HepG2 (cell line): ENCODE data around the gene ATG4B. TPM values are rescaled to one million over a fixed set of nuclear protein-coding genes. Genes with fewer than 3 reads are reported as not detected.

Source experiments
- ARNTL ChIP-seq: sonication (generic); formaldehyde crosslinking; IDR thresholded peaks from 2 replicates; pipeline ENCODE4 v1.4.0; 2020; ENCODE audit warnings: mild to moderate bottlenecking, missing genetic modification reagents
- CHD4 ChIP-seq: fragments of 200-600 bp; sonication (generic); IDR thresholded peaks from 2 replicates; pipeline ENCODE4 v1.7.0; 2017; ENCODE audit warnings: mild to moderate bottlenecking, low read length, borderline replicate concordance
- ETV5 ChIP-seq: IDR thresholded peaks from 2 replicates; pipeline ENCODE4 v1.6.1; 2018; ENCODE audit warnings: missing biosample characterization, missing genetic modification reagents, inconsistent platforms, borderline replicate concordance
- HCFC1 ChIP-seq: fragments of 150-350 bp; IDR thresholded peaks from 2 replicates; pipeline ENCODE4 v1.6.1; 2014; ENCODE audit warnings: low read depth, low read length
- HNF4A ChIP-seq: sonication (generic); formaldehyde crosslinking; IDR thresholded peaks from 2 replicates; pipeline ENCODE4 v1.4.0; 2020; ENCODE audit warnings: missing genetic modification reagents
- MLLT10 ChIP-seq: sonication (generic); formaldehyde crosslinking; IDR thresholded peaks from 2 replicates; pipeline ENCODE4 v1.4.0; 2020; ENCODE audit warnings: missing genetic modification reagents
- YEATS2 ChIP-seq: sonication (generic); formaldehyde crosslinking; IDR thresholded peaks from 2 replicates; pipeline ENCODE4 v1.4.0; 2020; ENCODE audit warnings: missing genetic modification reagents, borderline replicate concordance
- ZNF3 ChIP-seq: IDR thresholded peaks from 2 replicates; pipeline ENCODE4 v1.7.0; 2017; ENCODE audit warnings: inconsistent platforms
- ZNF331 ChIP-seq: sonication (generic); formaldehyde crosslinking; IDR thresholded peaks from 2 replicates; pipeline ENCODE4 v1.4.0; 2020; ENCODE audit warnings: missing genetic modification reagents
- ZNF34 ChIP-seq: sonication (generic); formaldehyde crosslinking; IDR thresholded peaks from 2 replicates; pipeline ENCODE4 v1.4.0; 2020; ENCODE audit warnings: mild to moderate bottlenecking, missing genetic modification reagents, borderline replicate concordance
- ZNF619 ChIP-seq: sonication (generic); formaldehyde crosslinking; IDR thresholded peaks from 2 replicates; pipeline ENCODE4 v1.4.0; 2020; ENCODE audit warnings: mild to moderate bottlenecking, missing genetic modification reagents
- ZNF788 ChIP-seq: sonication (generic); formaldehyde crosslinking; IDR thresholded peaks from 2 replicates; pipeline ENCODE4 v1.5.0; 2020; ENCODE audit warnings: mild to moderate bottlenecking, missing genetic modification reagents, borderline replicate concordance
- polyA plus RNA-seq, 8 experiments: library from polyadenylated mRNA; depleted of rRNA in 3 of 8; stranded (reverse) in 7 of 8; unstranded in 1 of 8; fragments of >200 nt; fragmentation: Illumina TruSeq in 4 of 8; extraction: Trizol in 4 of 8; gene quantifications; 2 replicates each; pipeline versions ENCODE4 v1.2.1 to v1.2.3, GENCODE V29; 2011 to 2016; ENCODE audit warnings: low read depth in 4 of 8, missing spikeins in 1 of 8, mixed read lengths in 1 of 8; ENCODE audit not compliant: insufficient read depth in 1 of 8
- total RNA-seq, 5 experiments: library from RNA; depleted of rRNA; stranded (reverse); fragments of >200 nt; fragmentation: Illumina TruSeq; extraction: Trizol; gene quantifications; 2 replicates each; pipeline ENCODE4 v1.2.3, GENCODE V29; 2016; ENCODE audit warnings: low read depth in 1 of 5
- TF ChIP-seq, protein P1 (sequence below): sonication (generic); formaldehyde crosslinking; IDR thresholded peaks from 2 replicates; pipeline ENCODE4 v1.4.0; 2020; ENCODE audit warnings: mild to moderate bottlenecking, missing genetic modification reagents
- TF ChIP-seq, protein P2 (sequence below): sonication (generic); formaldehyde crosslinking; IDR thresholded peaks from 2 replicates; pipeline ENCODE4 v1.5.0; 2020; ENCODE audit warnings: missing genetic modification reagents
- TF ChIP-seq, protein P3 (sequence below): sonication (generic); formaldehyde crosslinking; IDR thresholded peaks from 2 replicates; pipeline ENCODE4 v1.4.0; 2020; ENCODE audit warnings: low read depth, mild to moderate bottlenecking, missing genetic modification reagents
- TF ChIP-seq, protein P4 (sequence below): sonication (generic); formaldehyde crosslinking; IDR thresholded peaks from 2 replicates; pipeline ENCODE4 v1.5.1; 2020; ENCODE audit warnings: missing genetic modification reagents, mild to moderate bottlenecking, borderline replicate concordance
- TF ChIP-seq, protein P5 (sequence below): sonication (generic); formaldehyde crosslinking; IDR thresholded peaks from 2 replicates; pipeline ENCODE4 v1.4.0; 2020; ENCODE audit warnings: missing genetic modification reagents
- TF ChIP-seq, protein P6 (sequence below): fragments of 450-650 bp; IDR thresholded peaks from 2 replicates; pipeline ENCODE4 v1.6.1; 2017

ATG4B gene
- total and polyA plus RNA-seq, 2 of the 13 experiments (the other 11 are each of a cell fraction or from before 2014, with no cell fraction given) = 95.5 to 239 TPM

DNA sequence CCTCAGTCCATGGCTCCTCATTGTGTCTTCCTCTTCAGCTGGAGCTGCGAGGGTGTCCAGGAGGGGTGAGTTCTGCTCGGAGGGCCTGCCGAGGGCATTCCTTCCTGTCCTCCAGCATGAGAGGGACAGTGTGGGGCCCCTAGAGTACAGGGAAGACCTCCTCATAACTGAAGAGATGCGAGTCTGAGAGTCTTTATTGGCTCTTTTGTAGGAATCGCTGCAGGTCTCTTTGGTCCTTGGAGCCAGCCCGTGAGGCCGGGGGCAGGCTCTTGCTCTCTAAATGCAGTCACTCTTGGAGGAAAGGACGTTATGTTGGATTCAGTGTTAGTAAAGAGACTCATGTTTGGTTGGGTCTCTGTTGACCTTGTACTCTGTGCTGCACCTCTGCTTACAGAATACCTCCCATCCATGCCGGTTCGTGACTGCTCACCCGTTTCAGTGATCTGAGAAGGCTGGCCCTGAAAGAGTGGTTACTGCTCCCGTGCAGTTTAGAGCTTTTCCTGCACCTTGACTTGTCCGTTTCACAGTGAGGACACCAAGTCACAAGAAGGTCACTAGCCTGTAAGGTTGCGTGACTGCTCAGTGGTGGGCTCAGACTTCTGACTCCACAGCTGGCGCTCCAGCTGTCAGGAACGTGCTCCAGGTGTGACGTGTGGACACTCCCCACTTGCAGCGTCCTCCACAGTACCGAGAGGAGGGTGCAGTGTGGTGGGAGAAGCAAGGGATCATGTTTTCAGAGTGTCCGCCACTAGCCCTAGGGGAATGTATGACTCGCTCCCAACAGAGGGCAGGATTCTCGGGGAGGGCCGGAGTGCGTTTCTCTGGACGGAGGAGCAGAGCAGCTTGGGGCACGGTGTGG lies 7.8 kb downstream of the ATG4B start (continued):
- TF ChIP-seq, protein P1, sequence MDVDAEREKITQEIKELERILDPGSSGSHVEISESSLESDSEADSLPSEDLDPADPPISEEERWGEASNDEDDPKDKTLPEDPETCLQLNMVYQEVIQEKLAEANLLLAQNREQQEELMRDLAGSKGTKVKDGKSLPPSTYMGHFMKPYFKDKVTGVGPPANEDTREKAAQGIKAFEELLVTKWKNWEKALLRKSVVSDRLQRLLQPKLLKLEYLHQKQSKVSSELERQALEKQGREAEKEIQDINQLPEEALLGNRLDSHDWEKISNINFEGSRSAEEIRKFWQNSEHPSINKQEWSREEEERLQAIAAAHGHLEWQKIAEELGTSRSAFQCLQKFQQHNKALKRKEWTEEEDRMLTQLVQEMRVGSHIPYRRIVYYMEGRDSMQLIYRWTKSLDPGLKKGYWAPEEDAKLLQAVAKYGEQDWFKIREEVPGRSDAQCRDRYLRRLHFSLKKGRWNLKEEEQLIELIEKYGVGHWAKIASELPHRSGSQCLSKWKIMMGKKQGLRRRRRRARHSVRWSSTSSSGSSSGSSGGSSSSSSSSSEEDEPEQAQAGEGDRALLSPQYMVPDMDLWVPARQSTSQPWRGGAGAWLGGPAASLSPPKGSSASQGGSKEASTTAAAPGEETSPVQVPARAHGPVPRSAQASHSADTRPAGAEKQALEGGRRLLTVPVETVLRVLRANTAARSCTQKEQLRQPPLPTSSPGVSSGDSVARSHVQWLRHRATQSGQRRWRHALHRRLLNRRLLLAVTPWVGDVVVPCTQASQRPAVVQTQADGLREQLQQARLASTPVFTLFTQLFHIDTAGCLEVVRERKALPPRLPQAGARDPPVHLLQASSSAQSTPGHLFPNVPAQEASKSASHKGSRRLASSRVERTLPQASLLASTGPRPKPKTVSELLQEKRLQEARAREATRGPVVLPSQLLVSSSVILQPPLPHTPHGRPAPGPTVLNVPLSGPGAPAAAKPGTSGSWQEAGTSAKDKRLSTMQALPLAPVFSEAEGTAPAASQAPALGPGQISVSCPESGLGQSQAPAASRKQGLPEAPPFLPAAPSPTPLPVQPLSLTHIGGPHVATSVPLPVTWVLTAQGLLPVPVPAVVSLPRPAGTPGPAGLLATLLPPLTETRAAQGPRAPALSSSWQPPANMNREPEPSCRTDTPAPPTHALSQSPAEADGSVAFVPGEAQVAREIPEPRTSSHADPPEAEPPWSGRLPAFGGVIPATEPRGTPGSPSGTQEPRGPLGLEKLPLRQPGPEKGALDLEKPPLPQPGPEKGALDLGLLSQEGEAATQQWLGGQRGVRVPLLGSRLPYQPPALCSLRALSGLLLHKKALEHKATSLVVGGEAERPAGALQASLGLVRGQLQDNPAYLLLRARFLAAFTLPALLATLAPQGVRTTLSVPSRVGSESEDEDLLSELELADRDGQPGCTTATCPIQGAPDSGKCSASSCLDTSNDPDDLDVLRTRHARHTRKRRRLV (CRISPR knock-in tag) = peak; percentile 38; the same call in 1 of the 2 replicates
- TF ChIP-seq HCFC1 (no peak), ARNTL (CRISPR knock-in tag) (peak; percentile 49; the same call in 1 of the 2 replicates), HNF4A (CRISPR knock-in tag) (peak; percentile 91), YEATS2 (CRISPR knock-in tag) (peak; percentile 62; the same call in 1 of the 2 replicates), ETV5 (CRISPR knock-in tag) (peak; percentile 41; the same call in 1 of the 2 replicates), ZNF619 (no peak), MLLT10 (no peak), ZNF331 (CRISPR knock-in tag) (peak; percentile 54), ZNF34 (CRISPR knock-in tag) (0 out of 2 replicates have a peak, but pooled peaks have one; percentile 14), ZNF788 (CRISPR knock-in tag) (no peak; the same call in 1 of the 2 replicates), CHD4 (no peak), ZNF3 (CRISPR knock-in tag) (peak; percentile 80)
- TF ChIP-seq, protein P2, sequence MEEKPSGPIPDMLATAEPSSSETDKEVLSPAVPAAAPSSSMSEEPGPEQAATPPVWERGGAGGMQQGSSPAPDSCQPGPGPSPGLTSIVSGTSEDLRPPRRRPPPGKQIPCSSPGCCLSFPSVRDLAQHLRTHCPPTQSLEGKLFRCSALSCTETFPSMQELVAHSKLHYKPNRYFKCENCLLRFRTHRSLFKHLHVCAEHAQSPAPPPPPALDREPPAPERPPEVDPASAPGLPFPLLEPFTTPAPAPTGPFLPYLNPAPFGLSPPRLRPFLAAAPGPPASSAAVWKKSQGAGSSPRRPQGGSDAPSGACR = peak; percentile 97
- TF ChIP-seq, protein P3, sequence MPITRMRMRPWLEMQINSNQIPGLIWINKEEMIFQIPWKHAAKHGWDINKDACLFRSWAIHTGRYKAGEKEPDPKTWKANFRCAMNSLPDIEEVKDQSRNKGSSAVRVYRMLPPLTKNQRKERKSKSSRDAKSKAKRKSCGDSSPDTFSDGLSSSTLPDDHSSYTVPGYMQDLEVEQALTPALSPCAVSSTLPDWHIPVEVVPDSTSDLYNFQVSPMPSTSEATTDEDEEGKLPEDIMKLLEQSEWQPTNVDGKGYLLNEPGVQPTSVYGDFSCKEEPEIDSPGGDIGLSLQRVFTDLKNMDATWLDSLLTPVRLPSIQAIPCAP (CRISPR knock-in tag) = no peak
- TF ChIP-seq, protein P4, sequence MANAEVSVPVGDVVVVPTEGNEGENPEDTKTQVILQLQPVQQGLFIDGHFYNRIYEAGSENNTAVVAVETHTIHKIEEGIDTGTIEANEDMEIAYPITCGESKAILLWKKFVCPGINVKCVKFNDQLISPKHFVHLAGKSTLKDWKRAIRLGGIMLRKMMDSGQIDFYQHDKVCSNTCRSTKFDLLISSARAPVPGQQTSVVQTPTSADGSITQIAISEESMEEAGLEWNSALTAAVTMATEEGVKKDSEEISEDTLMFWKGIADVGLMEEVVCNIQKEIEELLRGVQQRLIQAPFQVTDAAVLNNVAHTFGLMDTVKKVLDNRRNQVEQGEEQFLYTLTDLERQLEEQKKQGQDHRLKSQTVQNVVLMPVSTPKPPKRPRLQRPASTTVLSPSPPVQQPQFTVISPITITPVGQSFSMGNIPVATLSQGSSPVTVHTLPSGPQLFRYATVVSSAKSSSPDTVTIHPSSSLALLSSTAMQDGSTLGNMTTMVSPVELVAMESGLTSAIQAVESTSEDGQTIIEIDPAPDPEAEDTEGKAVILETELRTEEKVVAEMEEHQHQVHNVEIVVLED (CRISPR knock-in tag) = peak; percentile 77
- TF ChIP-seq, protein P5, sequence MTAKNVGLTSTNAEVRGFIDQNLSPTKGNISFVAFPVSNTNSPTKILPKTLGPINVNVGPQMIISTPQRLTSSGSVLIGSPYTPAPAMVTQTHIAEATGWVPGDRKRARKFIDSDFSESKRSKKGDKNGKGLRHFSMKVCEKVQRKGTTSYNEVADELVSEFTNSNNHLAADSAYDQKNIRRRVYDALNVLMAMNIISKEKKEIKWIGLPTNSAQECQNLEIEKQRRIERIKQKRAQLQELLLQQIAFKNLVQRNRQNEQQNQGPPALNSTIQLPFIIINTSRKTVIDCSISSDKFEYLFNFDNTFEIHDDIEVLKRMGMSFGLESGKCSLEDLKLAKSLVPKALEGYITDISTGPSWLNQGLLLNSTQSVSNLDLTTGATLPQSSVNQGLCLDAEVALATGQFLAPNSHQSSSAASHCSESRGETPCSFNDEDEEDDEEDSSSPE (CRISPR knock-in tag) = no peak
- TF ChIP-seq, protein P6, sequence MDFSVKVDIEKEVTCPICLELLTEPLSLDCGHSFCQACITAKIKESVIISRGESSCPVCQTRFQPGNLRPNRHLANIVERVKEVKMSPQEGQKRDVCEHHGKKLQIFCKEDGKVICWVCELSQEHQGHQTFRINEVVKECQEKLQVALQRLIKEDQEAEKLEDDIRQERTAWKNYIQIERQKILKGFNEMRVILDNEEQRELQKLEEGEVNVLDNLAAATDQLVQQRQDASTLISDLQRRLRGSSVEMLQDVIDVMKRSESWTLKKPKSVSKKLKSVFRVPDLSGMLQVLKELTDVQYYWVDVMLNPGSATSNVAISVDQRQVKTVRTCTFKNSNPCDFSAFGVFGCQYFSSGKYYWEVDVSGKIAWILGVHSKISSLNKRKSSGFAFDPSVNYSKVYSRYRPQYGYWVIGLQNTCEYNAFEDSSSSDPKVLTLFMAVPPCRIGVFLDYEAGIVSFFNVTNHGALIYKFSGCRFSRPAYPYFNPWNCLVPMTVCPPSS = no peak
